A549 (cell line): ENCODE measurements around the gene NCAPH2. TPM values are rescaled to one million over a fixed set of nuclear protein-coding genes. Genes with fewer than 3 reads are reported as not detected.

Experiments
- ATAC-seq, 2 experiments: fragments of 200-7000 bp in 1 of 2; fragments of >200 bp in 1 of 2; cut with Nextera tagmentation in 1 of 2; cut with Tn5 transposase in 1 of 2; 3 replicates each; pipeline versions ENCODE4 v1.8.0 to v1.9.1; 2018 to 2020; ENCODE audit warnings: mild to moderate bottlenecking in 1 of 2, moderate library complexity in 1 of 2
- CTCF ChIA-PET: fragments of 300-600 bp; sonication (Branson Sonifier 250); formaldehyde crosslinking; extraction: SDS; loops from one replicate; lab custom pipeline; 2021; ENCODE audit warnings: antibody characterized with exemption, inconsistent platforms; lab: Yijun Ruan, JAX
- POLR2A ChIA-PET: fragments of 350-600 bp; formaldehyde crosslinking; extraction: SDS; loops from one replicate; lab custom pipeline; 2021; ENCODE audit warnings: antibody characterized with exemption, inconsistent platforms; lab: Yijun Ruan, JAX
- DNase-seq, 2 experiments: peaks; one replicate each; pipeline versions ENCODE4 v3.0.0 to v3.0.0-alpha.2; 2011 to 2016; ENCODE audit warnings: low read depth in 1 of 2, low spot score in 1 of 2
- FAIRE-seq: peaks from 2 replicates; lab custom pipeline; 2011; peaks lifted over from hg19 to GRCh38; lab: Jason Lieb, UNC
- H3K27ac ChIP-seq, 2 experiments: fragments of >200 bp; sonication (Bioruptor Twin); formaldehyde crosslinking; 3 replicates each; pipeline ENCODE4 v1.5.1; 2016 to 2017
- H3K4me1 ChIP-seq: fragments of >200 bp; sonication (Bioruptor Twin); formaldehyde crosslinking; 3 replicates; pipeline ENCODE4 v1.6.1; 2016
- H3K4me2 ChIP-seq: fragments of >200 bp; sonication (Bioruptor Twin); formaldehyde crosslinking; 3 replicates; pipeline ENCODE4 v1.6.1; 2016
- H3K4me3 ChIP-seq: fragments of >200 bp; sonication (Bioruptor Twin); formaldehyde crosslinking; 3 replicates; pipeline ENCODE4 v1.5.1; 2016
- H3K9me3 ChIP-seq: fragments of >200 bp; sonication (Bioruptor Twin); formaldehyde crosslinking; 3 replicates; pipeline ENCODE4 v1.6.1; 2016
- CBX2 ChIP-seq: fragments of 200-600 bp; sonication (generic); IDR thresholded peaks from 2 replicates; pipeline ENCODE4 v1.6.1; 2016; ENCODE audit warnings: low read depth, mild to moderate bottlenecking, borderline replicate concordance
- CBX8 ChIP-seq: fragments of 200-600 bp; sonication (generic); IDR thresholded peaks from 2 replicates; pipeline ENCODE4 v1.6.1; 2016
- CEBPB ChIP-seq, 2 experiments: fragments of >200 bp in 1 of 2; sonication (Bioruptor Twin) in 1 of 2; formaldehyde crosslinking in 1 of 2; IDR thresholded peaks; 2 replicates each; pipeline ENCODE4 v1.6.1; 2012 to 2016
- EP300 ChIP-seq, 2 experiments: fragments of >200 bp; sonication (Bioruptor Twin); formaldehyde crosslinking; IDR thresholded peaks; 2 replicates in 1 of 2; 3 replicates in 1 of 2; pipeline ENCODE4 v1.6.1; 2016 to 2017
- FOSL2 ChIP-seq, 2 experiments: fragments of 450-650 bp in 1 of 2; fragments of >200 bp in 1 of 2; sonication (Bioruptor Twin) in 1 of 2; formaldehyde crosslinking; IDR thresholded peaks; 2 replicates each; pipeline versions ENCODE4 v1.5.0 to v1.6.1; 2016 to 2020; ENCODE audit warnings: mild to moderate bottlenecking in 1 of 2, moderate library complexity in 1 of 2
- FOXS1 ChIP-seq: fragments of 250-450 bp; sonication (Bioruptor Pico); IDR thresholded peaks from 2 replicates; pipeline ENCODE4 v1.5.0; 2020; ENCODE audit warnings: mild to moderate bottlenecking, moderate library complexity
- HDAC2 ChIP-seq: fragments of 200-600 bp; sonication (generic); IDR thresholded peaks from 2 replicates; pipeline ENCODE4 v1.6.1; 2016
- HOXA7 ChIP-seq: fragments of 250-450 bp; sonication (Bioruptor Pico); IDR thresholded peaks from 2 replicates; pipeline ENCODE4 v1.5.0; 2020; ENCODE audit warnings: mild to moderate bottlenecking, moderate library complexity
- HOXB5 ChIP-seq: fragments of 250-450 bp; sonication (Bioruptor Pico); IDR thresholded peaks from 2 replicates; pipeline ENCODE4 v1.5.0; 2020; ENCODE audit warnings: mild to moderate bottlenecking, moderate library complexity
- JUN ChIP-seq, 2 experiments: fragments of >200 bp; sonication (Bioruptor Twin); formaldehyde crosslinking; IDR thresholded peaks; 2 replicates in 1 of 2; 3 replicates in 1 of 2; pipeline ENCODE4 v1.6.1; 2016 to 2017
- KDM1A ChIP-seq: fragments of 200-600 bp; sonication (generic); IDR thresholded peaks from 2 replicates; pipeline ENCODE4 v1.6.1; 2016; ENCODE audit warnings: low read depth, mild to moderate bottlenecking
- MYC ChIP-seq: IDR thresholded peaks from 2 replicates; pipeline ENCODE4 v1.6.1; 2012; ENCODE audit warnings: mild to moderate bottlenecking, inconsistent platforms, low read length, improper control_type of control experiment, borderline replicate concordance
- NR3C1 ChIP-seq: fragments of >200 bp; sonication (Bioruptor Twin); formaldehyde crosslinking; IDR thresholded peaks from 3 replicates; pipeline ENCODE4 v1.6.1; 2017
- RNF2 ChIP-seq: fragments of 200-600 bp; sonication (generic); IDR thresholded peaks from 2 replicates; pipeline ENCODE4 v1.6.1; 2016; ENCODE audit warnings: low read depth, mild to moderate bottlenecking, antibody characterized with exemption, moderate library complexity, borderline replicate concordance
- SREBF2 ChIP-seq: fragments of 450-650 bp; IDR thresholded peaks from 2 replicates; pipeline ENCODE4 v1.6.1; 2014; ENCODE audit warnings: mild to moderate bottlenecking, moderate library complexity
- TFCP2L1 ChIP-seq: fragments of 250-450 bp; sonication (Bioruptor Pico); IDR thresholded peaks from 2 replicates; pipeline ENCODE4 v1.5.0; 2021; ENCODE audit warnings: mild to moderate bottlenecking
- TP53 ChIP-seq: fragments of 250-450 bp; sonication (Bioruptor Pico); IDR thresholded peaks from 2 replicates; pipeline ENCODE4 v1.5.0; 2021; ENCODE audit warnings: mild to moderate bottlenecking, moderate library complexity
- ZNF302 ChIP-seq: fragments of 250-450 bp; sonication (Bioruptor Pico); IDR thresholded peaks from 2 replicates; pipeline ENCODE4 v1.9.0; 2021; ENCODE audit warnings: inconsistent platforms, mild to moderate bottlenecking, moderate library complexity
- WGBS: methylation state at CpG from one replicate; pipeline ENCODE4 v1.1.6; 2017; ENCODE audit errors: missing lambda C conversion rate; 5-methylcytosine and 5-hydroxymethylcytosine counted together
- polyA plus RNA-seq, 4 experiments: library from polyadenylated mRNA; depleted of rRNA in 3 of 4; stranded (reverse); fragments of >200 nt; fragmentation: RNase III in 1 of 4; extraction: RNeasy Plus Mini Kit Qiagen cat#74134 plus additional on column Dnase treatment in 1 of 4; gene quantifications; 2 replicates in 3 of 4; 3 replicates in 1 of 4; pipeline ENCODE4 v1.2.3, GENCODE V29; 2011 to 2017
- TF ChIP-seq, protein P1 (sequence below): fragments of 250-450 bp; sonication (Bioruptor Pico); IDR thresholded peaks from 2 replicates; pipeline ENCODE4 v1.5.0; 2021; ENCODE audit warnings: mild to moderate bottlenecking, moderate library complexity, borderline replicate concordance
- TF ChIP-seq, protein P2 (sequence below): fragments of >200 bp; sonication (Bioruptor Twin); formaldehyde crosslinking; IDR thresholded peaks from 3 replicates; pipeline ENCODE4 v1.5.1; 2016
- TF ChIP-seq, protein P3 (sequence below): fragments of >200 bp; sonication (Bioruptor Twin); formaldehyde crosslinking; IDR thresholded peaks from 3 replicates; pipeline ENCODE4 v1.6.1; 2016
- TF ChIP-seq, protein P4 (sequence below): IDR thresholded peaks from 2 replicates; pipeline ENCODE4 v1.6.1; 2012
- TF ChIP-seq, protein P5 (sequence below): fragments of 450-650 bp; IDR thresholded peaks from 2 replicates; pipeline ENCODE4 v1.6.1; 2014; ENCODE audit warnings: antibody characterized with exemption

NCAPH2 gene
- polyA plus RNA-seq, 2 of the 4 experiments (the other 2 are of a cell fraction), result 14.3 to 27.7 TPM

DNA sequence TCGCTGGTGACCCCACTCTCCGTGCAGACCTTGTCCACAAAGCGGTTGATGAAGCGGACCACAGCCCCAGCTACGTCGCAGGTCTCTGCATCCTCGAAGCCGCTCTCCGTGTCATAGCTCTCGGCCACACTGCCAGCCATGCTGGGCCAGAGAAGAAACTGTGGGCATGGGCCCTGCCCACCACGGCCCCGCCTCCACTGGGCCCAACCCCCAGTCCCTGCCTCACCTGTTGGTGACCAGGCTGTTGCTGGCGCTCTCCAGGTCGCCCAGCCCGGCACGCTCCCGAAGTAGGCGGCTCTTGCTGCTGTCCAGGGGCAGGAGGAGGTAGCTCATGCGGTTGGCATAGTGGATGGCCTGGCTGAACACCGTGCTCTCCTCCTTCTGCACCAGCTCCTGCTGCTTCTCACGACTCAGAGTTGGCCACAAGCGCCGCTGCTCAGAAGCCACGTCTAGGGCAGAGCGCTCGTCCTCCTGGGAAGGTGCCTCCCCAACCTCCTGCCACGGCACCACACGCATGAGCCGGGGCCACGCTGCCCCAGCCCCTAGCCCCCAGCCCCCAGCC, 46.0 kb upstream of the NCAPH2 start:
- H3K4me3 ChIP-seq, result no peak overlapping the region
- POLR2A ChIA-PET, result no interaction called here
- DNase-seq (no peak), FAIRE-seq (no peak), ATAC-seq (no peak)
- CTCF ChIA-PET, result interaction anchor here (0.6 kb wide), 1 partner anchor 10 kb away, joined by 5 read pairs; no protein-coding TSS in a partner anchor
- WGBS, result 95% methylated on average over 4 of the region's 30 CpGs
- H3K9me3 ChIP-seq, result no peaks in the 10 kb centered on the region
- H3K4me2 ChIP-seq, result no peak overlapping the region
- no peaks in the 10 kb centered on the region for H3K4me1 ChIP-seq
- TF ChIP-seq TP53 (no peak), JUN (IDR thresholded peaks at IDR 0.05) (no peak), CBX8 (no peak)
- TF ChIP-seq, protein P1, sequence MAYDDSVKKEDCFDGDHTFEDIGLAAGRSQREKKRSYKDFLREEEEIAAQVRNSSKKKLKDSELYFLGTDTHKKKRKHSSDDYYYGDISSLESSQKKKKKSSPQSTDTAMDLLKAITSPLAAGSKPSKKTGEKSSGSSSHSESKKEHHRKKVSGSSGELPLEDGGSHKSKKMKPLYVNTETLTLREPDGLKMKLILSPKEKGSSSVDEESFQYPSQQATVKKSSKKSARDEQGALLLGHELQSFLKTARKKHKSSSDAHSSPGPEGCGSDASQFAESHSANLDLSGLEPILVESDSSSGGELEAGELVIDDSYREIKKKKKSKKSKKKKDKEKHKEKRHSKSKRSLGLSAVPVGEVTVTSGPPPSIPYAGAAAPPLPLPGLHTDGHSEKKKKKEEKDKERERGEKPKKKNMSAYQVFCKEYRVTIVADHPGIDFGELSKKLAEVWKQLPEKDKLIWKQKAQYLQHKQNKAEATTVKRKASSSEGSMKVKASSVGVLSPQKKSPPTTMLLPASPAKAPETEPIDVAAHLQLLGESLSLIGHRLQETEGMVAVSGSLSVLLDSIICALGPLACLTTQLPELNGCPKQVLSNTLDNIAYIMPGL (CRISPR knock-in tag), result no peak
- H3K27ac ChIP-seq, result no peak overlapping the region

DNA sequence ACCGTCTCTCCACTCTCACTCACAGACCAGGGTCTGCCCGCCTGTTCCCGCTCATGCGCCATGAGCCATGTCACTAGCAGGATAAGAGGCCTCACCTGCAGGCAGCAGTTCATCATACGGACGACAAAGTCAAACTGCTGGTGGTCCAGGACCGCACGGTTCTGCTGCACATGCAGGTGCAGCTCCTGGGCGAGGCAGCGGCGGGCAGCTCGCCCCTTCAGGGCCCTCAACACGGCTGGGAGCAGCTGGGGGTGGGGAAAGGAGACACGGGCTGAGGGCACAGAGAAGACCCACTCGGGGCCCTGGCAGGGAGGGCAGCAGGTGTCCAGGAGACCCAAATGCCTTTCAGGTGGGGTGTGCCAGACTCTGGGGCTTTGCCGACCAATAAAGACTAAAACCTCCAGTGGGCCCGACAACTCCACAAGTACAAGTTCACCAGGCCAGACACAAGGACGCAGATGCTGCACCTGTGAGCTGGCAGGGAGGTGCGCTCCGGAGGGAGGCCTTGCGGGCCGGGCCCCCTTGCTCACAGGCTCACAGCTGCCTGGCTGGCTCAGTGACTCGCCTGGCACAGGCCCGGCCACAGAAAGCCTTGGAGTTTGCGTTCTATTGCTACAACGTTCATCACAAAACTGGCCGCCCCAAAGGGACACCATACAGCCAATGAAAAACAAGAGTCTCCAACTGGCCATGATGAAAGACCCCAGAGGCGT, 44.7 kb upstream of the NCAPH2 start:
- FAIRE-seq (no peak), DNase-seq (no peak), ATAC-seq (no peak)
- POLR2A ChIA-PET, result no interaction called here
- WGBS, result 95% methylated on average over 17 of the region's 28 CpGs
- Histone ChIP-seq H3K4me3 (no peak overlapping the region), H3K27ac (no peak overlapping the region), H3K4me1 (no peaks in the 10 kb centered on the region), H3K4me2 (no peak overlapping the region), H3K9me3 (no peaks in the 10 kb centered on the region)
- TF ChIP-seq CEBPB (IDR thresholded peaks at IDR 0.05), result no peak
- TF ChIP-seq CBX2, result no peak
- TF ChIP-seq, protein P2, sequence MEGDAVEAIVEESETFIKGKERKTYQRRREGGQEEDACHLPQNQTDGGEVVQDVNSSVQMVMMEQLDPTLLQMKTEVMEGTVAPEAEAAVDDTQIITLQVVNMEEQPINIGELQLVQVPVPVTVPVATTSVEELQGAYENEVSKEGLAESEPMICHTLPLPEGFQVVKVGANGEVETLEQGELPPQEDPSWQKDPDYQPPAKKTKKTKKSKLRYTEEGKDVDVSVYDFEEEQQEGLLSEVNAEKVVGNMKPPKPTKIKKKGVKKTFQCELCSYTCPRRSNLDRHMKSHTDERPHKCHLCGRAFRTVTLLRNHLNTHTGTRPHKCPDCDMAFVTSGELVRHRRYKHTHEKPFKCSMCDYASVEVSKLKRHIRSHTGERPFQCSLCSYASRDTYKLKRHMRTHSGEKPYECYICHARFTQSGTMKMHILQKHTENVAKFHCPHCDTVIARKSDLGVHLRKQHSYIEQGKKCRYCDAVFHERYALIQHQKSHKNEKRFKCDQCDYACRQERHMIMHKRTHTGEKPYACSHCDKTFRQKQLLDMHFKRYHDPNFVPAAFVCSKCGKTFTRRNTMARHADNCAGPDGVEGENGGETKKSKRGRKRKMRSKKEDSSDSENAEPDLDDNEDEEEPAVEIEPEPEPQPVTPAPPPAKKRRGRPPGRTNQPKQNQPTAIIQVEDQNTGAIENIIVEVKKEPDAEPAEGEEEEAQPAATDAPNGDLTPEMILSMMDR, result no peak
- TF ChIP-seq ZNF302 (CRISPR knock-in tag), result no peak
- TF ChIP-seq KDM1A, result no peak
- no peak for TF ChIP-seq HOXB5 (CRISPR knock-in tag)
- TF ChIP-seq, protein P3, sequence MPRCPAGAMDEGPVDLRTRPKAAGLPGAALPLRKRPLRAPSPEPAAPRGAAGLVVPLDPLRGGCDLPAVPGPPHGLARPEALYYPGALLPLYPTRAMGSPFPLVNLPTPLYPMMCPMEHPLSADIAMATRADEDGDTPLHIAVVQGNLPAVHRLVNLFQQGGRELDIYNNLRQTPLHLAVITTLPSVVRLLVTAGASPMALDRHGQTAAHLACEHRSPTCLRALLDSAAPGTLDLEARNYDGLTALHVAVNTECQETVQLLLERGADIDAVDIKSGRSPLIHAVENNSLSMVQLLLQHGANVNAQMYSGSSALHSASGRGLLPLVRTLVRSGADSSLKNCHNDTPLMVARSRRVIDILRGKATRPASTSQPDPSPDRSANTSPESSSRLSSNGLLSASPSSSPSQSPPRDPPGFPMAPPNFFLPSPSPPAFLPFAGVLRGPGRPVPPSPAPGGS, result no peak
- no peak for TF ChIP-seq MYC
- TF ChIP-seq TFCP2L1, result no peak
- no peak for TF ChIP-seq HDAC2
- TF ChIP-seq RNF2, result no peak
- no peak for TF ChIP-seq JUN (IDR thresholded peaks at IDR 0.05)
- no peak for TF ChIP-seq FOXS1 (CRISPR knock-in tag)
- CTCF ChIA-PET, result interaction anchor here (1.3 kb wide), 1 partner anchor 10 kb away, joined by 5 read pairs; no protein-coding TSS in a partner anchor

DNA sequence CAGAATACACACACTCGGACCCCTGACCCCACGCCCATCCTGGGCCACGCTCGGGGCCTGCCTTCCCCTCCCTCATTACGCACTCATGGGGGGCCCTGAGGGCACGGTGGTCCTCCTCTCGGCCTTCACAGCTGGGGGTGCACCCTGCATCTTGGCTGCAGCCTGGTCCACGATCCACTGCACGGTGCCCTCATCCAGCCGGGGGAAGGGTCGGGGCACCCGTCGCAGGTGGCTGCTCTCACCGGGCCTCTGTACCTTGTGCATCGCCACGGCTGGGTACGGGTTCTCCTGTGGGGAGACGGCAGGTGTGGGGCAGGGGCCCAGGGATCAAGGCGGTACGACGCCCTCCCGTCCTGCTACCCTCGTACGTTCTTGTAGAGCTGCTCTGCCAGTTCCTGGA, 43.6 kb upstream of the NCAPH2 start:
- DNase-seq (no peak), ATAC-seq (no peak), FAIRE-seq (no peak)
- ChIA-PET CTCF (interaction anchor here (1.3 kb wide), 1 partner anchor 9 kb away, joined by 5 read pairs; no protein-coding TSS in a partner anchor), POLR2A (no interaction called here)
- no peaks in the 10 kb centered on the region for H3K9me3 ChIP-seq
- 100% methylated on average over 1 of the region's 24 CpGs for WGBS
- H3K4me3 ChIP-seq, result no peak overlapping the region
- H3K27ac ChIP-seq, result no peak overlapping the region
- H3K4me2 ChIP-seq, result no peak overlapping the region
- no peaks in the 10 kb centered on the region for H3K4me1 ChIP-seq
- no peak for TF ChIP-seq NR3C1
- TF ChIP-seq, protein P2, result no peak
- TF ChIP-seq, protein P4, sequence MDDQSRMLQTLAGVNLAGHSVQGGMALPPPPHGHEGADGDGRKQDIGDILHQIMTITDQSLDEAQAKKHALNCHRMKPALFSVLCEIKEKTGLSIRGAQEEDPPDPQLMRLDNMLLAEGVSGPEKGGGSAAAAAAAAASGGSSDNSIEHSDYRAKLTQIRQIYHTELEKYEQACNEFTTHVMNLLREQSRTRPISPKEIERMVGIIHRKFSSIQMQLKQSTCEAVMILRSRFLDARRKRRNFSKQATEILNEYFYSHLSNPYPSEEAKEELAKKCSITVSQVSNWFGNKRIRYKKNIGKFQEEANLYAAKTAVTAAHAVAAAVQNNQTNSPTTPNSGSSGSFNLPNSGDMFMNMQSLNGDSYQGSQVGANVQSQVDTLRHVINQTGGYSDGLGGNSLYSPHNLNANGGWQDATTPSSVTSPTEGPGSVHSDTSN, result no peak
- TF ChIP-seq, protein P5, sequence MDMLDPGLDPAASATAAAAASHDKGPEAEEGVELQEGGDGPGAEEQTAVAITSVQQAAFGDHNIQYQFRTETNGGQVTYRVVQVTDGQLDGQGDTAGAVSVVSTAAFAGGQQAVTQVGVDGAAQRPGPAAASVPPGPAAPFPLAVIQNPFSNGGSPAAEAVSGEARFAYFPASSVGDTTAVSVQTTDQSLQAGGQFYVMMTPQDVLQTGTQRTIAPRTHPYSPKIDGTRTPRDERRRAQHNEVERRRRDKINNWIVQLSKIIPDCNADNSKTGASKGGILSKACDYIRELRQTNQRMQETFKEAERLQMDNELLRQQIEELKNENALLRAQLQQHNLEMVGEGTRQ, result no peak
- TF ChIP-seq MYC, result no peak
- TF ChIP-seq KDM1A, result no peak
- no peak for TF ChIP-seq EP300 (IDR thresholded peaks at IDR 0.05)
- TF ChIP-seq HDAC2, result no peak
- no peak for TF ChIP-seq HOXB5 (CRISPR knock-in tag)
- no peak for TF ChIP-seq TFCP2L1
- TF ChIP-seq CBX8, result no peak
- TF ChIP-seq SREBF2, result no peak
- TF ChIP-seq FOSL2 (IDR thresholded peaks at IDR 0.05), result no peak
- TF ChIP-seq FOSL2 (CRISPR knock-in tag; IDR thresholded peaks at IDR 0.05), result no peak
- TF ChIP-seq CEBPB (IDR thresholded peaks at IDR 0.05), result no peak
- no peak for TF ChIP-seq HOXA7 (CRISPR knock-in tag)
